GM23248 (cell line): Measurements from ENCODE around the gene CKM. TPM values are rescaled to one million over a fixed set of nuclear protein-coding genes. Genes with fewer than 3 reads are reported as not detected.

Experiments
- DNase-seq: peaks from one replicate; pipeline ENCODE4 v3.0.0-alpha.2; 2015
- H2AFZ ChIP-seq: fragments of 200-600 bp; sonication (generic); 2 replicates; pipeline ENCODE4 v1.6.1; 2016; ENCODE audit warnings: antibody characterized with exemption
- H3F3A ChIP-seq: fragments of 200-600 bp; sonication (generic); 2 replicates; pipeline ENCODE4 v1.6.1; 2016; ENCODE audit warnings: mild to moderate bottlenecking, antibody characterized with exemption, mixed run types; ENCODE audit not compliant: insufficient read depth
- H3K27ac ChIP-seq: fragments of 200-600 bp; sonication (generic); 2 replicates; pipeline ENCODE4 v1.5.1; 2016; ENCODE audit warnings: mild to moderate bottlenecking
- H3K27me3 ChIP-seq: fragments of 200-600 bp; sonication (generic); replicated peaks from 2 replicates; pipeline ENCODE4 v1.6.1; 2016; ENCODE audit warnings: mild to moderate bottlenecking; ENCODE audit not compliant: insufficient read depth
- H3K36me3 ChIP-seq: fragments of 200-600 bp; sonication (generic); 2 replicates; pipeline ENCODE4 v1.6.1; 2016; ENCODE audit warnings: low read depth, mild to moderate bottlenecking
- H3K4me1 ChIP-seq: fragments of 200-600 bp; sonication (generic); 2 replicates; pipeline ENCODE4 v1.6.1; 2016; ENCODE audit warnings: mild to moderate bottlenecking; ENCODE audit not compliant: insufficient read depth
- H3K4me2 ChIP-seq: fragments of 200-600 bp; sonication (generic); one replicate; pipeline ENCODE4 v1.6.1; 2016; ENCODE audit warnings: mild to moderate bottlenecking; ENCODE audit not compliant: unreplicated experiment
- H3K4me3 ChIP-seq: fragments of 200-600 bp; sonication (generic); 2 replicates; pipeline ENCODE4 v1.5.1; 2016; ENCODE audit warnings: mild to moderate bottlenecking
- H3K79me2 ChIP-seq: fragments of 200-600 bp; sonication (generic); 2 replicates; pipeline ENCODE4 v1.6.1; 2016; ENCODE audit warnings: mild to moderate bottlenecking; ENCODE audit not compliant: insufficient read depth
- H3K9ac ChIP-seq: fragments of 200-600 bp; sonication (generic); 2 replicates; pipeline ENCODE4 v1.6.1; 2016; ENCODE audit warnings: mild to moderate bottlenecking
- H3K9me2 ChIP-seq: fragments of 200-600 bp; sonication (generic); 2 replicates; pipeline ENCODE4 v1.6.1; 2016; ENCODE audit warnings: mixed run types, mild to moderate bottlenecking, moderate library complexity; ENCODE audit not compliant: insufficient read depth
- H3K9me3 ChIP-seq: fragments of 200-600 bp; sonication (generic); one replicate; pipeline ENCODE4 v1.6.1; 2017; ENCODE audit warnings: low read depth
- H4K20me1 ChIP-seq: fragments of 200-600 bp; sonication (generic); 2 replicates; pipeline ENCODE4 v1.6.0; 2016; ENCODE audit not compliant: insufficient read depth
- EZH2 ChIP-seq: fragments of 200-600 bp; sonication (generic); IDR thresholded peaks from 2 replicates; pipeline ENCODE4 v1.6.1; 2018; ENCODE audit warnings: antibody characterized with exemption, mild to moderate bottlenecking; ENCODE audit not compliant: insufficient read depth, poor library complexity, severe bottlenecking
- EZH2phosphoT487 ChIP-seq: fragments of 200-600 bp; sonication (generic); IDR thresholded peaks from 2 replicates; pipeline ENCODE4 v1.6.1; 2018; ENCODE audit warnings: antibody characterized with exemption, moderate library complexity, mild to moderate bottlenecking, low read depth; ENCODE audit not compliant: insufficient read depth
- WGBS, 2 experiments: methylation state at CpG; one replicate each; pipeline ENCODE4 v1.1.6; 2015 to 2017; ENCODE audit warnings: low lambda C conversion rate in 2 of 2, low coverage in 1 of 2; ENCODE audit errors: missing lambda C conversion rate in 2 of 2; 5-methylcytosine and 5-hydroxymethylcytosine counted together
- in situ Hi-C: fragments of 300-500 bp; cut with MboI; formaldehyde crosslinking; loops from 2 replicates; pipeline ENCODE4 v1.15.0; 2020
- polyA plus RNA-seq: library from polyadenylated mRNA; unstranded; fragments of >200 nt; fragmentation: Nextera tagmentation; extraction: Ambion mirVana; gene quantifications from 2 replicates; pipeline ENCODE4 v1.2.1, GENCODE V29; 2016
- total RNA-seq: library from RNA; depleted of rRNA; stranded (reverse); fragments of >200 nt; shearing (Covaris generic); gene quantifications from 2 replicates; pipeline ENCODE4 v1.2.3, GENCODE V29; 2014

Gene CKM
- total and polyA plus RNA-seq, 2 experiments from 2014 or later = not detected

- no peaks in the 10 kb centered on the region for H3K79me2 ChIP-seq
- peaks cover 18% of the 10 kb centered on the region for H3K36me3 ChIP-seq
- H3F3A ChIP-seq = no peaks in the 10 kb centered on the region
- no peaks in the 10 kb centered on the region for H3K4me1 ChIP-seq
- H3K9me2 ChIP-seq = no peaks in the 10 kb centered on the region
- H3K27me3 ChIP-seq = no peaks in the 10 kb centered on the region
- TF ChIP-seq EZH2 (no peak), EZH2phosphoT487 (no peak)
- in situ Hi-C loops = no loop called here
- no peak overlapping the region for H3K4me2 ChIP-seq
- WGBS, 2 experiments = 92 to 100% methylated on average over 2 to 18 of the region's 18 CpGs
- H3K9me3 ChIP-seq = no peaks in the 10 kb centered on the region
- H3K4me3 ChIP-seq = no peak overlapping the region
- DNase-seq = no peak
- H3K27ac ChIP-seq = no peak overlapping the region
- no peaks in the 10 kb centered on the region for H4K20me1 ChIP-seq
- H3K9ac ChIP-seq = no peak overlapping the region
- no peak overlapping the region for H2AFZ ChIP-seq
These were observed 25.0 kb downstream of the CKM start for GRCh38 chr19:45297674-45298073.

- no peaks in the 10 kb centered on the region for H3K9me2 ChIP-seq
- no peak overlapping the region for H3K27ac ChIP-seq
- H4K20me1 ChIP-seq = no peaks in the 10 kb centered on the region
- no peak overlapping the region for H3K4me2 ChIP-seq
- H3K36me3 ChIP-seq = peaks cover 23% of the 10 kb centered on the region
- H2AFZ ChIP-seq = no peak overlapping the region
- no peaks in the 10 kb centered on the region for H3K4me1 ChIP-seq
- H3K4me3 ChIP-seq = no peak overlapping the region
- H3K9ac ChIP-seq = no peak overlapping the region
- H3F3A ChIP-seq = no peaks in the 10 kb centered on the region
- H3K27me3 ChIP-seq = no peaks in the 10 kb centered on the region
- DNase-seq = no peak
- WGBS, 2 experiments = 100% methylated on average over 4 of the region's 4 CpGs
- H3K79me2 ChIP-seq = no peaks in the 10 kb centered on the region
- in situ Hi-C loops = no loop called here
- TF ChIP-seq EZH2phosphoT487 = no peak
- TF ChIP-seq EZH2 = no peak
- no peaks in the 10 kb centered on the region for H3K9me3 ChIP-seq
These were observed 26.3 kb downstream of the CKM start for GRCh38 chr19:45296355-45296754.

GRCh38 chr19:45295873-45296272, 26.8 kb downstream of the CKM start:
- Histone ChIP-seq H3K4me2 (no peak overlapping the region), H3K9me2 (no peaks in the 10 kb centered on the region), H3K9ac (no peak overlapping the region), H3F3A (no peaks in the 10 kb centered on the region), H3K4me3 (no peak overlapping the region), H3K27ac (no peak overlapping the region), H3K9me3 (no peaks in the 10 kb centered on the region), H4K20me1 (no peaks in the 10 kb centered on the region), H2AFZ (no peak overlapping the region), H3K4me1 (no peaks in the 10 kb centered on the region), H3K36me3 (peaks cover 23% of the 10 kb centered on the region), H3K79me2 (no peaks in the 10 kb centered on the region), H3K27me3 (no peaks in the 10 kb centered on the region)
- no peak for DNase-seq
- TF ChIP-seq EZH2phosphoT487 (no peak), EZH2 (no peak)
- in situ Hi-C loops = no loop called here

- Histone ChIP-seq H3K9me2 (no peaks in the 10 kb centered on the region), H3K9me3 (no peaks in the 10 kb centered on the region), H3K9ac (no peak overlapping the region), H3F3A (no peaks in the 10 kb centered on the region), H3K27me3 (no peaks in the 10 kb centered on the region), H3K4me1 (no peaks in the 10 kb centered on the region), H2AFZ (no peak overlapping the region), H3K4me3 (no peak overlapping the region), H3K4me2 (no peak overlapping the region), H3K79me2 (no peaks in the 10 kb centered on the region), H4K20me1 (no peaks in the 10 kb centered on the region), H3K27ac (no peak overlapping the region), H3K36me3 (peaks cover 23% of the 10 kb centered on the region)
- no peak for DNase-seq
- 82 to 86% methylated on average over 12 of the region's 12 CpGs for WGBS, 2 experiments
- in situ Hi-C loops = no loop called here
- TF ChIP-seq EZH2 (no peak), EZH2phosphoT487 (no peak)
These were observed 28.2 kb downstream of the CKM start for GRCh38 chr19:45294291-45295029.
